ENCODE data around the gene STX8.

STX8 gene

GRCh38 chr17:9307313-9307998 is 268.2 kb downstream of the STX8 start:
- TF ChIP-seq CTCF (IDR thresholded peaks at IDR 0.05; ENCODE audit: insufficient read depth, low read length, poor library complexity, severe bottlenecking) = no peak
- no peaks in the 10 kb centered on the region for H3K36me3 ChIP-seq (ENCODE audit: control insufficient read depth, insufficient read depth, low read length)
- DNase-seq (ENCODE audit: extremely low read depth, insufficient read length) = no peak
- no peak overlapping the region for H3K4me3 ChIP-seq (replicated peaks; ENCODE audit: low read depth, low read length)
- no peaks in the 10 kb centered on the region for H3K27me3 ChIP-seq (replicated peaks; ENCODE audit: control insufficient read depth, insufficient read depth, low read length)

- DNase-seq (ENCODE audit: extremely low read depth, insufficient read length) = no peak
- H3K36me3 ChIP-seq (ENCODE audit: control insufficient read depth, insufficient read depth, low read length) = no peaks in the 10 kb centered on the region
These were observed 269.5 kb downstream of the STX8 start for GRCh38 chr17:9306086-9306485.

GRCh38 chr17:9299695-9300094 is 275.9 kb downstream of the STX8 start:
- no peak for TF ChIP-seq CTCF (IDR thresholded peaks at IDR 0.05; ENCODE audit: insufficient read depth, low read length, poor library complexity, severe bottlenecking)
- no peak for DNase-seq (ENCODE audit: extremely low read depth, insufficient read length)

More at GRCh38 chr17:9306086-9306485, 269.5 kb downstream of the STX8 start:
- TF ChIP-seq CTCF (IDR thresholded peaks at IDR 0.05; ENCODE audit: insufficient read depth, low read length, poor library complexity, severe bottlenecking) = no peak
- Histone ChIP-seq H3K4me3 (replicated peaks; ENCODE audit: low read depth, low read length) (no peak overlapping the region), H3K27me3 (replicated peaks; ENCODE audit: control insufficient read depth, insufficient read depth, low read length) (no peaks in the 10 kb centered on the region)

GRCh38 chr17:9298776-9299295 is 276.8 kb downstream of the STX8 start:
- DNase-seq (ENCODE audit: extremely low read depth, insufficient read length) = no peak
- no peak overlapping the region for H3K4me3 ChIP-seq (replicated peaks; ENCODE audit: low read depth, low read length)
- H3K27me3 ChIP-seq (replicated peaks; ENCODE audit: control insufficient read depth, insufficient read depth, low read length) = no peaks in the 10 kb centered on the region
- no peak for TF ChIP-seq CTCF (IDR thresholded peaks at IDR 0.05; ENCODE audit: insufficient read depth, low read length, poor library complexity, severe bottlenecking)
- H3K36me3 ChIP-seq (ENCODE audit: control insufficient read depth, insufficient read depth, low read length) = no peaks in the 10 kb centered on the region

More at GRCh38 chr17:9299695-9300094, 275.9 kb downstream of the STX8 start:
- Histone ChIP-seq H3K36me3 (ENCODE audit: control insufficient read depth, insufficient read depth, low read length) (no peaks in the 10 kb centered on the region), H3K4me3 (replicated peaks; ENCODE audit: low read depth, low read length) (no peak overlapping the region), H3K27me3 (replicated peaks; ENCODE audit: control insufficient read depth, insufficient read depth, low read length) (no peaks in the 10 kb centered on the region)

- H3K27me3 ChIP-seq (replicated peaks; ENCODE audit: control insufficient read depth, insufficient read depth, low read length) = no peaks in the 10 kb centered on the region
- no peak for TF ChIP-seq CTCF (IDR thresholded peaks at IDR 0.05; ENCODE audit: insufficient read depth, low read length, poor library complexity, severe bottlenecking)
- H3K4me3 ChIP-seq (replicated peaks; ENCODE audit: low read depth, low read length) = no peak overlapping the region
- no peaks in the 10 kb centered on the region for H3K36me3 ChIP-seq (ENCODE audit: control insufficient read depth, insufficient read depth, low read length)
- DNase-seq (ENCODE audit: extremely low read depth, insufficient read length) = no peak
These were observed 277.5 kb downstream of the STX8 start for GRCh38 chr17:9298135-9298534.
